K562 (cell line): ENCODE results near the gene BHLHE40. TPM values are rescaled to one million over a fixed set of nuclear protein-coding genes. Genes with fewer than 3 reads are reported as not detected.

Experiments used
- CBX1 ChIP-seq: sonication (generic); IDR thresholded peaks from 2 replicates; pipeline ENCODE4 v1.6.1; 2016; ENCODE audit warnings: antibody characterized with exemption, low read depth, mild to moderate bottlenecking
- FOXP1 ChIP-seq: sonication (generic); formaldehyde crosslinking; IDR thresholded peaks from 2 replicates; pipeline ENCODE4 v1.8.0; 2022; ENCODE audit warnings: mild to moderate bottlenecking, missing genetic modification reagents
- KDM5B ChIP-seq: fragments of 200-600 bp; sonication (generic); IDR thresholded peaks from 2 replicates; pipeline ENCODE4 v1.6.1; 2012; ENCODE audit warnings: low read depth, mild to moderate bottlenecking, moderate library complexity, low read length, control low read depth, inconsistent platforms; ENCODE audit not compliant: insufficient replicate concordance
- MIER1 ChIP-seq: fragments of 450-650 bp; IDR thresholded peaks from 2 replicates; pipeline ENCODE4 v1.6.1; 2016; ENCODE audit warnings: antibody characterized with exemption, mild to moderate bottlenecking, low read depth
- NFATC3 ChIP-seq: fragments of 450-650 bp; IDR thresholded peaks from 2 replicates; pipeline ENCODE4 v1.6.1; 2017; ENCODE audit warnings: mild to moderate bottlenecking
- NFRKB ChIP-seq: fragments of 450-650 bp; IDR thresholded peaks from 2 replicates; pipeline ENCODE4 v1.6.1; 2016; ENCODE audit warnings: low read depth
- POLR2G ChIP-seq: fragments of 200-400 bp; formaldehyde crosslinking; IDR thresholded peaks from 2 replicates; pipeline ENCODE4 v1.6.1; 2017; ENCODE audit warnings: low read depth, mild to moderate bottlenecking, antibody characterized with exemption, low read length, moderate library complexity
- TGIF2 ChIP-seq: sonication (generic); formaldehyde crosslinking; IDR thresholded peaks from 2 replicates; pipeline ENCODE4 v1.8.1; 2022; ENCODE audit warnings: mild to moderate bottlenecking, missing genetic modification reagents, moderate library complexity
- ZNF263 ChIP-seq: sonication (generic); formaldehyde crosslinking; IDR thresholded peaks from 2 replicates; pipeline ENCODE4 v1.8.0; 2022; ENCODE audit warnings: mild to moderate bottlenecking, missing genetic modification reagents, borderline replicate concordance
- ZNF76 ChIP-seq: fragments of 250-450 bp; sonication (Bioruptor Pico); IDR thresholded peaks from 2 replicates; pipeline ENCODE4 v1.4.0; 2020; ENCODE audit warnings: mild to moderate bottlenecking, moderate library complexity, borderline replicate concordance
- polyA plus RNA-seq, 8 experiments: library from polyadenylated mRNA; depleted of rRNA in 4 of 8; stranded (reverse) in 5 of 8; unstranded in 3 of 8; fragments of >200 nt; fragmentation: Nextera tagmentation in 2 of 8; fragmentation: Illumina TruSeq in 1 of 8; extraction: Ambion mirVana in 2 of 8; extraction: Trizol in 1 of 8; gene quantifications; 2 replicates each; pipeline versions ENCODE4 v1.2.1 to v1.2.3, GENCODE V29; 2011 to 2014; ENCODE audit warnings: inconsistent platforms in 1 of 8, missing spikeins in 1 of 8
- total RNA-seq, 7 experiments: library from RNA; depleted of rRNA in 6 of 7; stranded (reverse); fragments of >200 nt in 6 of 7; fragmentation: Illumina TruSeq in 2 of 7; extraction: Trizol in 2 of 7; gene quantifications; 2 replicates each; pipeline versions ENCODE4 v1.2.1 to v1.2.3, GENCODE V29; 2011 to 2021; ENCODE audit warnings: low replicate concordance in 1 of 7
- TF ChIP-seq, protein P1 (sequence below), 2 experiments: fragments of 450-650 bp in 1 of 2; sonication (generic) in 1 of 2; formaldehyde crosslinking in 1 of 2; IDR thresholded peaks; 2 replicates each; pipeline versions ENCODE4 v1.7.1 to v1.9.0; 2016 to 2022; ENCODE audit warnings: inconsistent platforms in 1 of 2, mild to moderate bottlenecking in 1 of 2, missing genetic modification reagents in 1 of 2
- TF ChIP-seq, protein P2 (sequence below), 3 experiments: fragments of 200-800 bp in 1 of 3; sonication (Bioruptor generic) in 1 of 3; sonication (generic) in 1 of 3; formaldehyde crosslinking in 1 of 3; IDR thresholded peaks; 2 replicates each; pipeline versions ENCODE4 v1.6.1 to v1.8.0; 2016 to 2022; ENCODE audit warnings: mild to moderate bottlenecking in 2 of 3, missing compliant biosample characterization in 2 of 3, missing genetic modification characterization in 2 of 3, missing genetic modification reagents in 1 of 3
- TF ChIP-seq, protein P3 (sequence below): sonication (generic); formaldehyde crosslinking; IDR thresholded peaks from 2 replicates; pipeline ENCODE4 v1.8.0; 2022; ENCODE audit warnings: mild to moderate bottlenecking, missing genetic modification reagents

Gene BHLHE40
- total and polyA plus RNA-seq, 9 of the 15 experiments (the other 6 are each of a cell fraction or from before 2014, with no cell fraction given) = 12.0 to 83.9 (median 31.4) TPM

DNA sequence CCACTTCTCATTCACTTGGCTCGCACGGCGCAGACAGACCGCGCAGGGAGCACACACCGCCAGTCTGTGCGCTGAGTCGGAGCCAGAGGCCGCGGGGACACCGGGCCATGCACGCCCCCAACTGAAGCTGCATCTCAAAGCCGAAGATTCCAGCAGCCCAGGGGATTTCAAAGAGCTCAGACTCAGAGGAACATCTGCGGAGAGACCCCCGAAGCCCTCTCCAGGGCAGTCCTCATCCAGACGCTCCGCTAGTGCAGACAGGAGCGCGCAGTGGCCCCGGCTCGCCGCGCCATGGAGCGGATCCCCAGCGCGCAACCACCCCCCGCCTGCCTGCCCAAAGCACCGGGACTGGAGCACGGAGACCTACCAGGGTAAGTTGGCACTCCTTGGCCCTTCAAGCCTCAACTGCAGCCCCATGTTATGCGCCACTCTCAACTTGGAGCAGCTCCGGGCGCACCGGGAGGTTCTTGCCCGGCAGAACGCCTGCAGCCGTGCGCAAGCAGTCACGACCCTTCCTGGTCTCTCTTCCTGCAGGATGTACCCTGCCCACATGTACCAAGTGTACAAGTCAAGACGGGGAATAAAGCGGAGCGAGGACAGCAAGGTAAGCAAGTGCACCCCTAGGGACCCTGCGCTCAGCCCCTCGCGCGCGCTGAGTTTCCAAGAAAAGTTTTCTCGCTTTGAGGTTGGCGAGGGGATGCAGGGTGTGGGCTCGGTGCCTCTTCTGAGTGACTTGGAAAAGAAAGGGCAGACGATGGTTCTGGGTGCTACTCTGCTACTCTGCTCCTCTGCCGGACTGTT lies at the start of gene BHLHE40 (continued):
- TF ChIP-seq, protein P1, sequence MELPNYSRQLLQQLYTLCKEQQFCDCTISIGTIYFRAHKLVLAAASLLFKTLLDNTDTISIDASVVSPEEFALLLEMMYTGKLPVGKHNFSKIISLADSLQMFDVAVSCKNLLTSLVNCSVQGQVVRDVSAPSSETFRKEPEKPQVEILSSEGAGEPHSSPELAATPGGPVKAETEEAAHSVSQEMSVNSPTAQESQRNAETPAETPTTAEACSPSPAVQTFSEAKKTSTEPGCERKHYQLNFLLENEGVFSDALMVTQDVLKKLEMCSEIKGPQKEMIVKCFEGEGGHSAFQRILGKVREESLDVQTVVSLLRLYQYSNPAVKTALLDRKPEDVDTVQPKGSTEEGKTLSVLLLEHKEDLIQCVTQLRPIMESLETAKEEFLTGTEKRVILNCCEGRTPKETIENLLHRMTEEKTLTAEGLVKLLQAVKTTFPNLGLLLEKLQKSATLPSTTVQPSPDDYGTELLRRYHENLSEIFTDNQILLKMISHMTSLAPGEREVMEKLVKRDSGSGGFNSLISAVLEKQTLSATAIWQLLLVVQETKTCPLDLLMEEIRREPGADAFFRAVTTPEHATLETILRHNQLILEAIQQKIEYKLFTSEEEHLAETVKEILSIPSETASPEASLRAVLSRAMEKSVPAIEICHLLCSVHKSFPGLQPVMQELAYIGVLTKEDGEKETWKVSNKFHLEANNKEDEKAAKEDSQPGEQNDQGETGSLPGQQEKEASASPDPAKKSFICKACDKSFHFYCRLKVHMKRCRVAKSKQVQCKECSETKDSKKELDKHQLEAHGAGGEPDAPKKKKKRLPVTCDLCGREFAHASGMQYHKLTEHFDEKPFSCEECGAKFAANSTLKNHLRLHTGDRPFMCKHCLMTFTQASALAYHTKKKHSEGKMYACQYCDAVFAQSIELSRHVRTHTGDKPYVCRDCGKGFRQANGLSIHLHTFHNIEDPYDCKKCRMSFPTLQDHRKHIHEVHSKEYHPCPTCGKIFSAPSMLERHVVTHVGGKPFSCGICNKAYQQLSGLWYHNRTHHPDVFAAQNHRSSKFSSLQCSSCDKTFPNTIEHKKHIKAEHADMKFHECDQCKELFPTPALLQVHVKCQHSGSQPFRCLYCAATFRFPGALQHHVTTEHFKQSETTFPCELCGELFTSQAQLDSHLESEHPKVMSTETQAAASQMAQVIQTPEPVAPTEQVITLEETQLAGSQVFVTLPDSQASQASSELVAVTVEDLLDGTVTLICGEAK (IDR thresholded peaks at IDR 0.05) = peak; percentile 54
- TF ChIP-seq, protein P1 (CRISPR knock-in tag; IDR thresholded peaks at IDR 0.05) = no peak
- TF ChIP-seq MIER1 (no peak), TGIF2 (CRISPR knock-in tag) (no peak), NFATC3 (no peak), KDM5B (peak; percentile 57), ZNF263 (CRISPR knock-in tag) (peak; percentile 87), ZNF76 (CRISPR knock-in tag) (0 out of 2 replicates have a peak, but pooled peaks have one; percentile 63), NFRKB (0 out of 2 replicates have a peak, but pooled peaks have one; percentile 39), POLR2G (peak; percentile 80), CBX1 (0 out of 2 replicates have a peak, but pooled peaks have one; percentile 65), FOXP1 (peak; percentile 77; the same call in 1 of the 2 replicates)
- TF ChIP-seq, protein P2, sequence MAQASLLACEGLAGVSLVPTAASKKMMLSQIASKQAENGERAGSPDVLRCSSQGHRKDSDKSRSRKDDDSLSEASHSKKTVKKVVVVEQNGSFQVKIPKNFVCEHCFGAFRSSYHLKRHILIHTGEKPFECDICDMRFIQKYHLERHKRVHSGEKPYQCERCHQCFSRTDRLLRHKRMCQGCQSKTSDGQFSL (CRISPR knock-in tag; IDR thresholded peaks at IDR 0.05) = peak; percentile 75
- TF ChIP-seq, protein P2 (tag; IDR thresholded peaks at IDR 0.05) = no peak
- TF ChIP-seq, protein P3, sequence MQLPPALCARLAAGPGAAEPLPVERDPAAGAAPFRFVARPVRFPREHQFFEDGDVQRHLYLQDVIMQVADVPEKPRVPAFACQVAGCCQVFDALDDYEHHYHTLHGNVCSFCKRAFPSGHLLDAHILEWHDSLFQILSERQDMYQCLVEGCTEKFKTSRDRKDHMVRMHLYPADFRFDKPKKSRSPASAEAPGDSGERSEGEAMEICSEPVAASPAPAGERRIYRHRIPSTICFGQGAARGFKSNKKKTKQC (CRISPR knock-in tag) = 0 out of 2 replicates have a peak, but pooled peaks have one; percentile 50
